GM19324 (cell line): Measurements from ENCODE around the gene ACAD10.

ENCODE experiments used
- ATAC-seq: cut with Tn5 transposase; IDR thresholded peaks from one replicate; pipeline ENCODE4 v1.9.1; 2021; ENCODE audit warnings: mild to moderate bottlenecking, moderate library complexity; ENCODE audit not compliant: unreplicated experiment, low FRiP score

The ACAD10 gene

DNA sequence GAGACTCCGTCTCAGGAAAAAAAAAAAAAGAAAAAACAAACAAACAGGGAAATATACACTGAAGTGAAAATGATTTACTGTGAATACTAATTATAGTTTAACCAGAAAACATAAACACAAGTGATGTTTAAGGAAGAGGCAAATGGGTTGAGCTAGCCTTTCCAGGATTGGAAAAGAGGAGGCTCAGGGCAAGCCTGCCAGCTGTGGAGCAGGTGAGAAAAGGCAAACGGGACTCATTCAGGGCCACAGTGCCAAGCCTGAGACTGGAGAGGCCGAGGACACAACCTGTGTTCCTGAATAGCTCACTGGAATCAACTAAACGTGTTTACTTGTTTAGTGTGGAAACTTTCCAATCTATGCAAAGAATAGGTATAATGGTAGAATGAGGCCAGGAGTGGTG, 120.5 kb downstream of the ACAD10 start:
- no peak for ATAC-seq
